HepG2 (cell line): Measurements from ENCODE around the gene EBF3. TPM values are rescaled to one million over a fixed set of nuclear protein-coding genes. Genes with fewer than 3 reads are reported as not detected.

ENCODE experiments used
- ARID5B ChIP-seq: IDR thresholded peaks from 2 replicates; pipeline ENCODE4 v1.4.0; 2020; ENCODE audit warnings: mild to moderate bottlenecking, missing genetic modification reagents
- CBX1 ChIP-seq: IDR thresholded peaks from one replicate; pipeline ENCODE4 v1.6.1; 2016; ENCODE audit warnings: antibody characterized with exemption, low read depth
- ELF3 ChIP-seq: IDR thresholded peaks from 2 replicates; pipeline ENCODE4 v1.6.1; 2016; ENCODE audit warnings: missing genetic modification reagents, missing compliant biosample characterization
- HNRNPUL1 ChIP-seq: fragments of 200-400 bp; formaldehyde crosslinking; IDR thresholded peaks from 2 replicates; pipeline ENCODE4 v1.6.1; 2017; ENCODE audit warnings: low read depth, mild to moderate bottlenecking, low read length, moderate library complexity
- KDM5B ChIP-seq: sonication (generic); formaldehyde crosslinking; IDR thresholded peaks from 2 replicates; pipeline ENCODE4 v1.4.0; 2020; ENCODE audit warnings: missing genetic modification reagents, mild to moderate bottlenecking, borderline replicate concordance
- MIER2 ChIP-seq: IDR thresholded peaks from 2 replicates; pipeline ENCODE4 v1.6.1; 2016; ENCODE audit warnings: missing biosample characterization, missing genetic modification reagents
- SP140L ChIP-seq: sonication (generic); formaldehyde crosslinking; IDR thresholded peaks from 2 replicates; pipeline ENCODE4 v1.4.0; 2020; ENCODE audit warnings: missing genetic modification reagents, borderline replicate concordance
- TIGD3 ChIP-seq: sonication (generic); formaldehyde crosslinking; IDR thresholded peaks from 2 replicates; pipeline ENCODE4 v1.5.1; 2020; ENCODE audit warnings: mild to moderate bottlenecking, missing genetic modification reagents, borderline replicate concordance
- ZKSCAN1 ChIP-seq: fragments of 150-350 bp; IDR thresholded peaks from 2 replicates; pipeline ENCODE4 v1.6.1; 2014; ENCODE audit warnings: low read length
- ZNF510 ChIP-seq: sonication (generic); formaldehyde crosslinking; IDR thresholded peaks from 2 replicates; pipeline ENCODE4 v1.4.0; 2020; ENCODE audit warnings: low read depth, mild to moderate bottlenecking, missing genetic modification reagents
- polyA plus RNA-seq, 8 experiments: library from polyadenylated mRNA; depleted of rRNA in 3 of 8; stranded (reverse) in 7 of 8; unstranded in 1 of 8; fragments of >200 nt; fragmentation: Illumina TruSeq in 4 of 8; extraction: Trizol in 4 of 8; gene quantifications; 2 replicates each; pipeline versions ENCODE4 v1.2.1 to v1.2.3, GENCODE V29; 2011 to 2016; ENCODE audit warnings: low read depth in 4 of 8, missing spikeins in 1 of 8, mixed read lengths in 1 of 8; ENCODE audit not compliant: insufficient read depth in 1 of 8
- total RNA-seq, 5 experiments: library from RNA; depleted of rRNA; stranded (reverse); fragments of >200 nt; fragmentation: Illumina TruSeq; extraction: Trizol; gene quantifications; 2 replicates each; pipeline ENCODE4 v1.2.3, GENCODE V29; 2016; ENCODE audit warnings: low read depth in 1 of 5

Gene EBF3
- total and polyA plus RNA-seq, 2 of the 13 experiments (the other 11 are each of a cell fraction or from before 2014, with no cell fraction given) = not detected

GRCh38 chr10:129973674-129974059, 9.6 kb upstream of the EBF3 start (continued):
- TF ChIP-seq ARID5B (no peak), HNRNPUL1 (no peak), SP140L (CRISPR knock-in tag) (no peak), ZKSCAN1 (no peak), TIGD3 (no peak), KDM5B (CRISPR knock-in tag) (no peak), MIER2 (CRISPR knock-in tag) (no peak), ZNF510 (CRISPR knock-in tag) (no peak), CBX1 (no peak), ELF3 (CRISPR knock-in tag) (no peak)
- TF ChIP-seq, all 625 proteins: peak for 0
